Heart right ventricle (tissue), 16 donors: ENCODE measurements around the gene TNNI2. TPM values are rescaled to one million over a fixed set of nuclear protein-coding genes. Genes with fewer than 3 reads are reported as not detected.
"Not testable (repeated sequence)": the region's sequence is repeated elsewhere in the genome, so short reads cannot be mapped to it uniquely, and the experiment has no call there.

ENCODE experiments used
- ATAC-seq, 8 donors: fragments of 200-7000 bp; cut with Tn5 transposase; one replicate each; pipeline ENCODE4 v1.9.1; 2020; ENCODE audit warnings: mild to moderate bottlenecking in 8 of 8, moderate library complexity in 8 of 8, moderate number of reproducible peaks in 1 of 8
- DNase-seq, 2 donors: peaks; one replicate each; pipeline ENCODE4 v3.0.0-alpha.2; 2020
- H3K27ac ChIP-seq, 10 donors: fragments of 200-600 bp; sonication (generic) in 2 of 10; one replicate each; pipeline versions ENCODE4 v1.5.0 to v1.8.0; 2020 to 2022; ENCODE audit warnings: mild to moderate bottlenecking in 3 of 10
- H3K27me3 ChIP-seq, 7 donors: fragments of 200-600 bp; one replicate each; pipeline ENCODE4 v1.8.0; 2021 to 2022; ENCODE audit warnings: mild to moderate bottlenecking in 2 of 7
- H3K36me3 ChIP-seq, 9 donors: fragments of 200-600 bp; sonication (generic) in 1 of 9; one replicate each; pipeline versions ENCODE4 v1.5.0 to v1.8.0; 2020 to 2022; ENCODE audit warnings: mild to moderate bottlenecking in 2 of 9
- H3K4me1 ChIP-seq, 9 donors: fragments of 200-600 bp; sonication (generic) in 1 of 9; one replicate each; pipeline versions ENCODE4 v1.5.0 to v1.8.0; 2020 to 2022; ENCODE audit warnings: mild to moderate bottlenecking in 4 of 9
- H3K4me3 ChIP-seq, 10 donors: fragments of 200-600 bp; sonication (generic) in 2 of 10; one replicate each; pipeline versions ENCODE4 v1.5.0 to v1.8.0; 2020 to 2022; ENCODE audit warnings: mild to moderate bottlenecking in 7 of 10, moderate library complexity in 2 of 10
- H3K9me3 ChIP-seq, 11 donors: fragments of 200-600 bp in 10 of 11; sonication (generic) in 2 of 11; one replicate each; pipeline versions ENCODE4 v1.5.0 to v1.8.0; 2013 to 2022; ENCODE audit warnings: mild to moderate bottlenecking in 2 of 11, control low read depth in 1 of 11, moderate library complexity in 1 of 11
- CTCF ChIP-seq, 9 donors: fragments of 200-600 bp; sonication (generic) in 2 of 9; IDR thresholded peaks; one replicate each; pipeline versions ENCODE4 v1.5.0 to v1.8.0; 2021 to 2022; ENCODE audit warnings: antibody characterized with exemption in 9 of 9, mild to moderate bottlenecking in 5 of 9, moderate library complexity in 1 of 9
- WGBS, 2 donors: extraction: QIAGEN DNeasy Blood & Tissue Kit; methylation state at CpG; one replicate each; pipeline ENCODE4 v1.1.7; 2013; ENCODE audit warnings: inconsistent platforms in 1 of 2; 5-methylcytosine and 5-hydroxymethylcytosine counted together
- intact Hi-C, 10 donors: fragments of 100-400 bp; cut with DNase I; formaldehyde crosslinking; loops; one replicate each; pipeline versions ENCODE4 v1.11.1 to v1.14.2; 2022
- polyA plus RNA-seq, 2 donors: library from polyadenylated mRNA; stranded (reverse); fragments of 200-250 nt; gene quantifications; one replicate each; pipeline ENCODE4 v1.2.3, GENCODE V29; 2013
- total RNA-seq, 10 donors: library from RNA; stranded (reverse); fragmentation: NEBNext Ultra II Directional in 3 of 10; extraction: Animal tissue kit (Norgen Biotek cat#: 25700) in 3 of 10; gene quantifications; one replicate each; pipeline versions ENCODE4 v1.2.1 to v1.2.4, GENCODE V29; 2021 to 2023
- donor health status: Arrhythmogenic right ventricular cardiomyopathy.
- donor health status: ischemic (EF 13 %, LVEDD 7.1; RV severe dilation, severe dysfunction).
- donor health status: healthy with polysubstance abuse.
- donor health status: DM: no; HTN: yes; CAD: no.
- donor health status: DM: no; HTN: no; CAD: no.
- donor health status: ischemic (EF 25% LVEDD 6.9; RV normal size, moderate dysfunction).
- donor health status: ischemic (EF 25% LVEDD 5.7; RV mildly dilated, moderate dysfunction).
- donor health status: healthy.
- donor health status: DM: yes; HTN: yes; CAD: no.
- donor health status: Ischemic cardiomyopathy.
- donor health status: ischemic (EF 35%, LVEDD 5.7; RV mildly dilated, moderate dysfunction).
- donor health status: nonischemic (EF 11% LVEDD 7.7; RV severe dilation, severe dysfunction).
- donor health status: DM: yes; HTN: yes; CAD: no.
- donor health status: PGD.
- donor health status: ischemic (EF 29% LVEDD 5.4; RV normal size, mild dysfunction).
- donor health status: nonischemic (EF 23%, LVEDD 6.1; RV moderate dilation, normal function).

TNNI2 gene
- total and polyA plus RNA-seq, 12 donors: 0.36 to 1.2 (median 0.55) TPM; not detected in 7

GRCh38 chr11:1883346-1884302 is 44.8 kb downstream of the TNNI2 start:
- H3K36me3 ChIP-seq: peaks cover 0 to 76% (median 0%) of the 10 kb centered on the region in 9 donors
- DNase-seq (no peak), ATAC-seq (no peak)
- peaks cover 0 to 4% (median 0%) of the 10 kb centered on the region in 7 donors for H3K27me3 ChIP-seq
- peak overlapping the region in 7 of 10 donors; percentile 90 to 100 (median 97) for H3K27ac ChIP-seq
- no peak overlapping the region for H3K4me3 ChIP-seq
- TF ChIP-seq CTCF (IDR thresholded peaks at IDR 0.05): no peak
- no peaks in the 10 kb centered on the region for H3K9me3 ChIP-seq
- WGBS, 2 donors: 90 to 91% methylated on average over 14 of the region's 14 CpGs
- H3K4me1 ChIP-seq: peaks cover 27 to 56% (median 50%) of the 10 kb centered on the region in 9 donors
- intact Hi-C loops: loop anchor here in 9 of 10 donors (2.0 to 10.0 kb wide), 9 partner anchors 34 to 271 kb away; partner anchors contain the start of genes TNNT3 (in 6 of the 9) and TNNI2 (in 2 of the 9)

GRCh38 chr11:1884303-1884700 is 45.5 kb downstream of the TNNI2 start:
- TF ChIP-seq CTCF (IDR thresholded peaks at IDR 0.05): no peak
- no peak for ATAC-seq
- no peaks in the 10 kb centered on the region for H3K9me3 ChIP-seq
- WGBS, 2 donors: 96% methylated on average over 5 of the region's 5 CpGs
- DNase-seq: no peak
- peaks cover 27 to 56% (median 44%) of the 10 kb centered on the region in 9 donors for H3K4me1 ChIP-seq
- H3K4me3 ChIP-seq: no peak overlapping the region
- intact Hi-C loops: loop anchor here in 8 of 10 donors (5.0 to 10.0 kb wide), 7 partner anchors 33 to 270 kb away; partner anchors contain the start of genes TNNT3 (in 5 of the 8) and TNNI2 (in 2 of the 8)
- H3K27me3 ChIP-seq: peaks cover 0 to 4% (median 0%) of the 10 kb centered on the region in 7 donors
- H3K36me3 ChIP-seq: peaks cover 0 to 82% (median 0%) of the 10 kb centered on the region in 9 donors
- H3K27ac ChIP-seq: no peak overlapping the region

- H3K4me3 ChIP-seq, DNase-seq, H3K27ac ChIP-seq, ATAC-seq, H3K9me3 ChIP-seq, H3K27me3 ChIP-seq: not testable (repeated sequence)
- intact Hi-C loops: loop anchor here in 2 of 10 donors (10.0 kb wide), 2 partner anchors 258 to 268 kb away; no protein-coding TSS in a partner anchor
- Histone ChIP-seq H3K4me1 (peaks cover 13 to 54% (median 22%) of the 10 kb centered on the region in 9 donors), H3K36me3 (peaks cover 0 to 83% (median 0%) of the 10 kb centered on the region in 9 donors)
- WGBS, 2 donors: 88 to 93% methylated on average over 13 of the region's 13 CpGs
Observed at GRCh38 chr11:1886551-1886950, 47.8 kb downstream of the TNNI2 start.

- intact Hi-C loops: loop anchor here in 2 of 10 donors (10.0 kb wide), 2 partner anchors 257 to 267 kb away; no protein-coding TSS in a partner anchor
- DNase-seq (peak in 1 of 2 donors; percentile 10), ATAC-seq (no peak)
- WGBS, 2 donors: 87% methylated on average over 11 of the region's 11 CpGs
- Histone ChIP-seq H3K27me3 (peaks cover 0 to 4% (median 0%) of the 10 kb centered on the region in 7 donors), H3K36me3 (peaks cover 0 to 75% (median 0%) of the 10 kb centered on the region in 9 donors), H3K9me3 (no peaks in the 10 kb centered on the region), H3K27ac (peak overlapping the region in 5 of 10 donors; percentile 29 to 68 (median 40)), H3K4me1 (peaks cover 3 to 44% (median 11%) of the 10 kb centered on the region in 9 donors), H3K4me3 (no peak overlapping the region)
- TF ChIP-seq CTCF (IDR thresholded peaks at IDR 0.05): no peak
Observed at GRCh38 chr11:1887451-1888346, 48.9 kb downstream of the TNNI2 start.
